GM18511 (cell line): ENCODE results near the gene RPS10.

Experiments
- ATAC-seq: cut with Tn5 transposase; IDR thresholded peaks from one replicate; pipeline ENCODE4 v1.9.1; 2021; ENCODE audit warnings: mild to moderate bottlenecking, moderate library complexity; ENCODE audit not compliant: unreplicated experiment

RPS10 gene

GRCh38 chr6:34425498-34426410, at the start of gene RPS10:
TSS of gene RPS10 (minus strand) at chr6:34426069. CDS start at chr6:34425221, 848 bp downstream.
- ATAC-seq: peak; percentile 84

GRCh38 chr6:34475238-34475682, 49.4 kb upstream of the RPS10 start:
- ATAC-seq: no peak

- no peak for ATAC-seq
Observed at GRCh38 chr6:34474754-34475153, 48.9 kb upstream of the RPS10 start.

- no peak for ATAC-seq
Observed at GRCh38 chr6:34473967-34474366, 48.1 kb upstream of the RPS10 start.

GRCh38 chr6:34472425-34472824, 46.6 kb upstream of the RPS10 start:
- ATAC-seq: no peak

- no peak for ATAC-seq
Observed at GRCh38 chr6:34469499-34469898, 43.6 kb upstream of the RPS10 start.

GRCh38 chr6:34468378-34468892, 42.6 kb upstream of the RPS10 start:
- peak; percentile 64 for ATAC-seq

- ATAC-seq: no peak
Observed at GRCh38 chr6:34466242-34467185, 40.6 kb upstream of the RPS10 start.

- ATAC-seq: no peak
Observed at GRCh38 chr6:34465531-34466241, 39.8 kb upstream of the RPS10 start, which contains the start of gene PACSIN1. TSS of gene PACSIN1 (plus strand) at chr6:34466076. CDS start at chr6:34526306, 60,230 bp downstream.

GRCh38 chr6:34463849-34464248, 38.0 kb upstream of the RPS10 start:
- ATAC-seq: no peak

GRCh38 chr6:34463299-34463698, 37.4 kb upstream of the RPS10 start:
- no peak for ATAC-seq

- no peak for ATAC-seq
Observed at GRCh38 chr6:34462551-34462971, 36.7 kb upstream of the RPS10 start.

GRCh38 chr6:34462010-34462409, 36.1 kb upstream of the RPS10 start:
- no peak for ATAC-seq

GRCh38 chr6:34460796-34461507, 35.1 kb upstream of the RPS10 start:
- ATAC-seq: no peak

- ATAC-seq: no peak
Observed at GRCh38 chr6:34459899-34460593, 34.2 kb upstream of the RPS10 start.

- ATAC-seq: no peak
Observed at GRCh38 chr6:34457742-34458735, 32.2 kb upstream of the RPS10 start.

- ATAC-seq: no peak
Observed at GRCh38 chr6:34457382-34457741, 31.5 kb upstream of the RPS10 start.

- ATAC-seq: no peak
Observed at GRCh38 chr6:34455831-34456230, 30.0 kb upstream of the RPS10 start.
